ENCODE data around the gene DSG3. TPM values are rescaled to one million over a fixed set of nuclear protein-coding genes. Genes with fewer than 3 reads are reported as not detected.
"Not testable (repeated sequence)": the region's sequence is repeated elsewhere in the genome, so short reads cannot be mapped to it uniquely, and the experiment has no call there.

Gene DSG3
- total RNA-seq, 1 donor from 2014 or later = 1.1 TPM

DNA sequence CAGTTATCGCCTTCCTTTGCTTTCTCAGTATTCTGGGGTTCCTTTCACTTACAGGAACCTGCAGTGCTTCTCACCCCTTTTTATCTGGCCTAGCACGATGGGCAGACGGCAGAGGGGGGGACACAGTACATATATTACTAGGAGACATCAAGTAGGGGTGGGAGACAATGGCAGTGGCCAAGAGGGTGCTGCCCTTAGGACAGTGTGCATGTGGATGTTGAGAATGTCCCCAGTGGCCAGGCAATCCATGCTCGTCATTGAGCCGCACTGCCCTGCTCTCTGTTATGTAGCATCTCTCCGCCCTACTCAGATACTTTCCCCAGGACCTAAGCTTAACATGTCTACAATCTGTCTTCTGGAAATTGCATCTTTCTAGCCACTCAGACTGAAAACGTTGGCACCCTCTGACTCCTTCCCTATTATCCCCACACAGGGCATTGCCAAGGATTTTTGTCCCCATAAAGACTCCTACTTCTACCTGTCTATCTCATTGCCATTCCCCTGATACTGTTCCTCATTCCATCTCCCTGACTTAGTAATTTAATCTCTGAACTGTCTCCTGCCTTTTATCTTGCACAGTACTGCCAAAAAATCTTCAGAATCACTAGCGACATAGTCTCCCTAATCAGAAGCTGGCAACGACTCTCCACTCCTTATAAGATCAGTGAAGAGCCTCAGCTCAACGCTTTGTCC lies 57.1 kb downstream of the DSG3 start:
- H3K36me3 Mint-ChIP-seq = peaks cover 12% of the 10 kb centered on the region
- H3K9me3 Mint-ChIP-seq = no peaks in the 10 kb centered on the region
- no peaks in the 10 kb centered on the region for H3K27me3 Mint-ChIP-seq
- no peak overlapping the region for H3K4me3 Mint-ChIP-seq
- no peak overlapping the region for H3K27ac Mint-ChIP-seq
- peaks cover 12% of the 10 kb centered on the region for H3K4me1 Mint-ChIP-seq (ENCODE audit: unreplicated experiment)
- TF ChIP-seq, protein P1, sequence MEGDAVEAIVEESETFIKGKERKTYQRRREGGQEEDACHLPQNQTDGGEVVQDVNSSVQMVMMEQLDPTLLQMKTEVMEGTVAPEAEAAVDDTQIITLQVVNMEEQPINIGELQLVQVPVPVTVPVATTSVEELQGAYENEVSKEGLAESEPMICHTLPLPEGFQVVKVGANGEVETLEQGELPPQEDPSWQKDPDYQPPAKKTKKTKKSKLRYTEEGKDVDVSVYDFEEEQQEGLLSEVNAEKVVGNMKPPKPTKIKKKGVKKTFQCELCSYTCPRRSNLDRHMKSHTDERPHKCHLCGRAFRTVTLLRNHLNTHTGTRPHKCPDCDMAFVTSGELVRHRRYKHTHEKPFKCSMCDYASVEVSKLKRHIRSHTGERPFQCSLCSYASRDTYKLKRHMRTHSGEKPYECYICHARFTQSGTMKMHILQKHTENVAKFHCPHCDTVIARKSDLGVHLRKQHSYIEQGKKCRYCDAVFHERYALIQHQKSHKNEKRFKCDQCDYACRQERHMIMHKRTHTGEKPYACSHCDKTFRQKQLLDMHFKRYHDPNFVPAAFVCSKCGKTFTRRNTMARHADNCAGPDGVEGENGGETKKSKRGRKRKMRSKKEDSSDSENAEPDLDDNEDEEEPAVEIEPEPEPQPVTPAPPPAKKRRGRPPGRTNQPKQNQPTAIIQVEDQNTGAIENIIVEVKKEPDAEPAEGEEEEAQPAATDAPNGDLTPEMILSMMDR (conservative IDR thresholded peaks at IDR 0.05) = no peak
- no peak for DNase-seq (ENCODE audit: extremely low spot score, unreplicated experiment)

DNA sequence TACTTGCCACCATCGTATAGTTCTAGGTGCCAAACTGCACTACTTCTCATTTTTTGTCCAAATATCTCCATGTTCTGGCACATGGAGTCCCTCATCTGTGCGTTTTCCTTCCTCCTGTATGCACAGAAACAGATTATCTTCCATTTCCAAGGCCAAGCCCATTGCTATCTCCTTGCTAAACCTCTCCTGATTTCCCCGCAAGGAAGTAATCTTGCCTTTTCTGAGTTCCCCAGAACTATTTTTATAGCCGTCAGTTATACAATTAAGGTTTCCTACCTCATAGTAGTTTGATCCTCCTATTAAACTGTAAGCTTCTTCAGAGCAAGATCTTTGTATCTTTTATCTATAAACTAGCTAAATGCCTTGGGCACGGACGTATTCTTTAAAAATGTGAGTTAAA lies 57.6 kb downstream of the DSG3 start:
- H3K36me3 Mint-ChIP-seq = peaks cover 12% of the 10 kb centered on the region
- peaks cover 14% of the 10 kb centered on the region for H3K4me1 Mint-ChIP-seq (ENCODE audit: unreplicated experiment)
- no peak overlapping the region for H3K4me3 Mint-ChIP-seq
- DNase-seq (ENCODE audit: extremely low spot score, unreplicated experiment) = no peak
- TF ChIP-seq, protein P1 (conservative IDR thresholded peaks at IDR 0.05) = no peak
- no peaks in the 10 kb centered on the region for H3K27me3 Mint-ChIP-seq
- no peak overlapping the region for H3K27ac Mint-ChIP-seq
- H3K9me3 Mint-ChIP-seq = no peaks in the 10 kb centered on the region

DNA sequence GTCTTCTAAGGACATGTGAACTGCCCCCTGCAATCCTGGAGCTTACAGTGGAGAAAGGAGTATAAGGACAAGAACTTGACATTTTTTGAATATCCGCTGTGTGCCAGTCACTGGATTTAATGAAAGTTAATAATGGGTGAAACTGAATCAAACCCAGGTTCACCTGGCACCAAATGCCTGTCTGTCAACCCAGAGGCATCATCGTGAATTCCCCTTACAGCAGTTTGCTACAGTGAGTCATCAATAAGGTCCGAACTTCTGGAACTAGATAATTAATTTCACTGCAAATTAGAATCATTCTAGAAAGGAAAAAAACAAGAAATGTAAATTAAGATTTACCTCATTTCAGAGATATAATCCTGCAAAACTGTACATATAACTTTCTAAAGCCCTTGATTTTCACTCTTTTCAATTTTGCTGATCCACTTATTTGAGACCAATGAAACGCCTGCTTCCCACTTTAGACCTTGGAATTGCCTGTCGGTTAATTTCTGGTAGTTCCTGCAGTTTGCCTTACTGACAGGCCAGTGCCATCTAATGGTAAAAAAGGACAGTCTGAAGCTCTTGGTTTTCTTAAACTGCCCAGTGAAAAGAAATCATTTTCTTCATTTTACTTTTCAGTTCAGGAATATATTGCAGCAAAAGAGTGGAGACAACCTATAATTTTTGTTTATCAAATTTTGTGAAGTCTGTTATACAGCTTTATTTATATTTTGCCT lies 58.6 kb downstream of the DSG3 start:
- DNase-seq (ENCODE audit: extremely low spot score, unreplicated experiment) = no peak
- TF ChIP-seq, protein P1 (conservative IDR thresholded peaks at IDR 0.05) = peak; percentile 55
- Mint-ChIP-seq H3K9me3 (no peaks in the 10 kb centered on the region), H3K27ac (no peak overlapping the region), H3K36me3 (peaks cover 12% of the 10 kb centered on the region), H3K4me3 (peak overlapping the region; percentile 27), H3K4me1 (ENCODE audit: unreplicated experiment) (peaks cover 12% of the 10 kb centered on the region), H3K27me3 (no peaks in the 10 kb centered on the region)

DNA sequence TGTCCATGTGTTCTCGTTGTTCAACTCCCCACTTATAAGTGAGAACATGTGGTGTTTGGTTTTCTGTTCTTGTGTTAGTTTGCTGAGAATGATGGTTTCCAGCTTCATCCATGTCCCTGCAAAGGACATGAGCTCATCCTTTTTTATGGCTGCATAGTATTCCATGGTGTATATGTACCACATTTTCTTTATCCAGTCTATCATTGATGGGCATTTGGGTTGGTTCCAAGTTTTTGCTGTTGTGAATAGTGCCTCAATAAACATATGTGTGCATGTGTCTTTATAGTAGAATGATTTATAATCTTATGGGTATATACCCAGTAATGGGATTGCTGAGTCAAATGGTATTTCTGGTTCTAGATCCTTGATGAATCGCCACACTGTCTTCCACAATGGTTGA lies 59.6 kb downstream of the DSG3 start:
- DNase-seq (ENCODE audit: extremely low spot score, unreplicated experiment); H3K27me3 Mint-ChIP-seq; H3K4me3 Mint-ChIP-seq; H3K9me3 Mint-ChIP-seq: not testable (repeated sequence)
- Mint-ChIP-seq H3K36me3 (peaks cover 15% of the 10 kb centered on the region), H3K4me1 (ENCODE audit: unreplicated experiment) (peaks cover 17% of the 10 kb centered on the region), H3K27ac (peak overlapping the region; percentile 50)

DNA sequence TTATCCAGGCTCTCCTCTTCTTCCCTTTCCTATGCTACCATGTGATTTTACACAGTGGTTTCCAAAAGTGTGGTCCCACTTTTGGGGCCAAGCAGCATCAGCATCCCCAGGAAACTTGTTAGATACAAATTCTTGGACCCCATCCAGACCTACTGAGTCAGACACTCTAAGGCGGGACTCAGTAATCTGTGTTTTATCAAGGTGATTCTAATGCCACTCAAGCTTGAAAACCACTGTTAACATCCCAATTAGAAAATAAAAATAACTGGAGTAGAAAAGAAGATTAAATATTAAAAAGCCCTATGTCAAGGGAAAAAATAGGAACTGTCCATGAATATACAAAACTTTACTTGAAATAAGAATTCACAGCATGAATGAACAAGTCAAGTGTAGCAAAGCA lies 61.2 kb downstream of the DSG3 start:
- Mint-ChIP-seq H3K9me3 (no peaks in the 10 kb centered on the region), H3K27me3 (no peaks in the 10 kb centered on the region), H3K27ac (no peak overlapping the region), H3K4me1 (ENCODE audit: unreplicated experiment) (peaks cover 27% of the 10 kb centered on the region), H3K36me3 (peaks cover 21% of the 10 kb centered on the region), H3K4me3 (peak overlapping the region; percentile 27)
- TF ChIP-seq, protein P1 (conservative IDR thresholded peaks at IDR 0.05) = no peak
- no peak for DNase-seq (ENCODE audit: extremely low spot score, unreplicated experiment)

DNA sequence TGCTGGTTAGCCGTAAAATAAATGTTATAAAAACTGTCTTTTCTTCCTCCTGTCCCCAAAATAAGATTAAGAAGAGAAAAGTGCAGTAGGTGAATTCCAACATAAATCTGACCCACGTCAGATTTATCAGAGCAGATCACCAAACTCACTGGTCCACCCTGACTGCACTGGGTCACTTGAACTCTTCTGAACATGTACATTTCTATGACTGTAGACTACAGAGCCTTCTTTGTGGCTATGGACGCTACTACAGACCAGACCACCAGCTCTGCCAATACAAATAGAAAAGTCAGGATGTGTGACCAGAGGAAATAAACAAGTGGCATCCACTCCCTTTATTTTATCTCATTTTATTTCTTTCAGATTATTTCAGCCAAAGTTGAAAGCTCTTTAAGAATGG lies 62.0 kb downstream of the DSG3 start:
- no peaks in the 10 kb centered on the region for H3K9me3 Mint-ChIP-seq

More for the DNA sequence above, 62.0 kb downstream of the DSG3 start:
- TF ChIP-seq, protein P1 (conservative IDR thresholded peaks at IDR 0.05) = no peak
- Mint-ChIP-seq H3K27ac (peak overlapping the region; percentile 98), H3K36me3 (peaks cover 22% of the 10 kb centered on the region), H3K4me3 (peak overlapping the region; percentile 70), H3K27me3 (no peaks in the 10 kb centered on the region), H3K4me1 (ENCODE audit: unreplicated experiment) (peaks cover 30% of the 10 kb centered on the region)
- DNase-seq (ENCODE audit: extremely low spot score, unreplicated experiment) = no peak
